Mucosa of rectum (tissue), 2 donors: ENCODE measurements around the gene SCNN1A.

Experiments used
- H3K27ac ChIP-seq, 2 donors: one replicate each; pipeline ENCODE4 v1.7.0; 2013; ENCODE audit warnings: inconsistent platforms in 2 of 2, low read depth in 2 of 2, low read length in 2 of 2
- H3K27me3 ChIP-seq, 2 donors: one replicate each; pipeline ENCODE4 v1.7.0; 2013; ENCODE audit warnings: low read length in 2 of 2; ENCODE audit not compliant: control insufficient read depth in 2 of 2, insufficient read depth in 2 of 2
- H3K36me3 ChIP-seq, 2 donors: one replicate each; pipeline ENCODE4 v1.7.0; 2013; ENCODE audit warnings: low read length in 2 of 2; ENCODE audit not compliant: control insufficient read depth in 2 of 2, insufficient read depth in 2 of 2
- H3K4me1 ChIP-seq, 2 donors: one replicate each; pipeline ENCODE4 v1.7.0; 2013; ENCODE audit warnings: low read length in 2 of 2, mild to moderate bottlenecking in 1 of 2; ENCODE audit not compliant: control insufficient read depth in 2 of 2, insufficient read depth in 2 of 2
- H3K4me3 ChIP-seq, 2 donors: one replicate each; pipeline ENCODE4 v1.7.0; 2013; ENCODE audit warnings: low read length in 2 of 2
- H3K9ac ChIP-seq, 2 donors: one replicate each; pipeline ENCODE4 v1.7.0; 2013; ENCODE audit warnings: low read length in 2 of 2, low read depth in 1 of 2, mild to moderate bottlenecking in 1 of 2
- H3K9me3 ChIP-seq, 2 donors: one replicate each; pipeline ENCODE4 v1.7.0; 2013; ENCODE audit warnings: low read length in 2 of 2; ENCODE audit not compliant: control insufficient read depth in 2 of 2
- donor health status: healthy.
- donor health status: Normal muscosa, but diverticular disease.

The SCNN1A gene

DNA sequence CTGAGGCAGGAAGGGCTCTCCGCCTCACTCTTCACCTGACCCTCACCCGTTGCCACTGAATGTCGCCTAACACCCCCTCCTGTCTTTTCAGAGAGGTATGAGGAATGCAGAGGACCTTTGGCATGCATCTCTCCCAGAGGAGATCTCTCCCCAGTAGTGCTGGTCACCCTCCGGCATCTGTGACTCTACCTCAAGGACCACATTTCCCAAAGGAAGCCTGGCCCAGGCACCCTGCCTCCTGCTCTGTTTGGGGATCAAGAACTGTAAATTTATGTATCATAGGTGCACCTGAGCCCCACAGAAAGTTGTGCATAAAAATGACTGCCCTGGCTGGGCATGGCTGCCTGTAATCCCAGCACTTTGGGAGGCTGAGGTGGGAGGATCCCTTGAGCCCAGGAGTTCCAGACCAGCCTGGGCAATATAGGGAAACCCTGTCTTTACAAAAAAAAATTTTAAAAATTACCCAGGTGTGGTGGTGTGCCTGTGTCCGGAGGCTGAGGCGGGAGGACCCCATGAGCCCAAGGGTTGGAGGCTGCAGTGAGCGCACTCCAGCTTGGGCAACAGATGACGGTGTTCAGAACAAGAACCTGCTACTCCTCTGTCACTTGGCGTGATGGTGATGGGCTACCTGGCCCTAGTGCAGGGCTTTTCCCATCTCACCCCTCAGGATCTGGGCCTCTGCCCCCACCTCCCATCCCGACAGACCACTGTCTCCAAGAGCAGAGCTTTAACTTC, 47.2 kb downstream of the SCNN1A start:
- no peak overlapping the region for H3K4me3 ChIP-seq
- H3K27ac ChIP-seq: no peak overlapping the region
- H3K9ac ChIP-seq: no peak overlapping the region
- peaks cover 18 to 21% of the 10 kb centered on the region in 2 donors for H3K4me1 ChIP-seq
- no peaks in the 10 kb centered on the region for H3K9me3 ChIP-seq
- peaks cover 48 to 51% of the 10 kb centered on the region in 2 donors for H3K36me3 ChIP-seq
- no peaks in the 10 kb centered on the region for H3K27me3 ChIP-seq

DNA sequence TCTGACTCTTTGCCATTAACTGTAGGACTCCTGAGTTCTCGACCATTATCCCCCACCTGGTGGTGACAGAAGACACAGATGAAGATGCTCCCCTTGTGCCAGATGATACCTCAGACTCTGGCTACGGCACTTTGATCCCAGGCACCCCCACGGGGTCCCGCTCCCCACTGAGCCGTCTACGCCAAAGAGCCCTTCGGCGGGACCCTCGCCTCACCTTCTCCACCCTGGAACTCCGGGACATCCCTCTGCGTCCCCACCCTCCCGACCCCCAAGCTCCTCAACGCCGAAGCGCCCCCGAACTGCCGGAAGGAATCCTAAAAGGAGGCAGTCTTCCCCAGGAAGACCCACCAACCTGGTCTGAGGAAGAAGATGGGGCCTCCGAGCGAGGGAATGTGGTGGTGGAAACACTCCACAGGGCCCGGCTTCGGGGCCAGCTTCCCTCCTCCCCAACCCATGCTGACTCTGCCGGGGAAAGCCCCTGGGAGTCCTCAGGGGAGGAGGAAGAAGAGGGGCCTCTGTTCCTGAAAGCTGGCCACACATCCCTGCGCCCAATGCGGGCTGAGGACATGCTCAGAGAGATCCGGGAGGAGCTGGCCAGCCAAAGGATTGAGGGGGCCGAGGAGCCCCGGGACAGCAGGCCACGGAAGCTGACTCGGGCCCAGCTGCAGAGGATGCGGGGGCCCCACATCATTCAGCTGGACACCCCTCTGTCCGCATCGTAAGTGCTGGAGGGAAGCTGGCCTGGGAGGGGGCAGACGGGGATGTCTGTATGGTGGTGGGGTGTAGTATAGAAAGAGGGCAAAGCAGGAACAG, 47.9 kb downstream of the SCNN1A start:
- H3K9me3 ChIP-seq: no peaks in the 10 kb centered on the region
- peaks cover 20 to 21% of the 10 kb centered on the region in 2 donors for H3K4me1 ChIP-seq
- H3K9ac ChIP-seq: no peak overlapping the region
- peaks cover 41 to 45% of the 10 kb centered on the region in 2 donors for H3K36me3 ChIP-seq
- peak overlapping the region in 1 of 2 donors; percentile 4 for H3K27ac ChIP-seq
- H3K27me3 ChIP-seq: no peaks in the 10 kb centered on the region
- no peak overlapping the region for H3K4me3 ChIP-seq

DNA sequence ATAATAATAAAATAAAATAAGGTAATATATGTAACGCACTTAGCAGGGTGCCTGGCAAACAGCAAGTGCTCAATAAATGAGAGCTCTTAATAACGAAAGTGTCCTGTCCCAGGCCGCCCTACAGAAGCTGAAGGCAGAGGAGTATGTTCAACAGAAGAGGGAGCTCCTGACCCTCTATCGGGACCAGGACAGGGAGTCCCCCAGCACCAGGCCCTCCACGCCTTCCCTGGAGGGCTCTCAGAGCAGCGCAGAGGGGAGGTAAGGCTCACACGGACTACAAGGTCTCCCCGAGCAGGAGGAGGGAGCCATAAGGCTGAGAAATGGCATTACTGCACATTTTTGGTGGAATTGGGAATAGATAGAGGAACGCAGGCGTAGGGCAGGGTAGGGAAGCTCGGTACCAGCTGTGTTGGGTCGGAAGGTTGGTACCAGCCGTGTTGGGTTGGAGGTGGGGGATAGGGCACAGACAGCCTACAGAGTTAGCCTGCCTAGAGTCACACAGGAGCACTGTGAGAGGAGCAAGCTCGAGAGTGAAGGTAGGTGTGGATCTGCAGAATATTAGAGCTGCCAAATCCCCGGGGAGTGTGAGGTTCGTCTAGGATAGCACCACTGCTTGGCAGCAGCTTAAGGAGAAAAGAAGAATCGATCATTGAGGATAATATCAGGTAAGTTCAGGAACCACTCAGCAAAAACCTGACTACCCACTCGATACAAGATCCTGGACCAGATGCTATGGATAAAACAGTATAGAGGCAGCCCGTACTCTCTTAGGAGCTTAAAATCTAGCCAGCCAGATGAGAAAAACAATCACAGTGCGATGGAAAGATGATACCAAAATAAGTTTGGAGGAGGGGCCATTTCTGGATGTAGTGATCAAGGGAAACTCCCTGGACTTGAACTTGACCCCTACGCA, 48.8 kb downstream of the SCNN1A start:
- Histone ChIP-seq H3K27me3 (no peaks in the 10 kb centered on the region), H3K4me3 (no peak overlapping the region), H3K9me3 (no peaks in the 10 kb centered on the region), H3K36me3 (peaks cover 37 to 39% of the 10 kb centered on the region in 2 donors), H3K27ac (peak overlapping the region in 1 of 2 donors; percentile 24), H3K9ac (no peak overlapping the region), H3K4me1 (peaks cover 16 to 20% of the 10 kb centered on the region in 2 donors)

GRCh38 chr12:6324936-6325750, 50.2 kb downstream of the SCNN1A start:
- peaks cover 27 to 32% of the 10 kb centered on the region in 2 donors for H3K36me3 ChIP-seq
- H3K9me3 ChIP-seq: no peaks in the 10 kb centered on the region
- no peak overlapping the region for H3K9ac ChIP-seq
- H3K27me3 ChIP-seq: no peaks in the 10 kb centered on the region
- peaks cover 16 to 20% of the 10 kb centered on the region in 2 donors for H3K4me1 ChIP-seq
- H3K27ac ChIP-seq: no peak overlapping the region
- no peak overlapping the region for H3K4me3 ChIP-seq

DNA sequence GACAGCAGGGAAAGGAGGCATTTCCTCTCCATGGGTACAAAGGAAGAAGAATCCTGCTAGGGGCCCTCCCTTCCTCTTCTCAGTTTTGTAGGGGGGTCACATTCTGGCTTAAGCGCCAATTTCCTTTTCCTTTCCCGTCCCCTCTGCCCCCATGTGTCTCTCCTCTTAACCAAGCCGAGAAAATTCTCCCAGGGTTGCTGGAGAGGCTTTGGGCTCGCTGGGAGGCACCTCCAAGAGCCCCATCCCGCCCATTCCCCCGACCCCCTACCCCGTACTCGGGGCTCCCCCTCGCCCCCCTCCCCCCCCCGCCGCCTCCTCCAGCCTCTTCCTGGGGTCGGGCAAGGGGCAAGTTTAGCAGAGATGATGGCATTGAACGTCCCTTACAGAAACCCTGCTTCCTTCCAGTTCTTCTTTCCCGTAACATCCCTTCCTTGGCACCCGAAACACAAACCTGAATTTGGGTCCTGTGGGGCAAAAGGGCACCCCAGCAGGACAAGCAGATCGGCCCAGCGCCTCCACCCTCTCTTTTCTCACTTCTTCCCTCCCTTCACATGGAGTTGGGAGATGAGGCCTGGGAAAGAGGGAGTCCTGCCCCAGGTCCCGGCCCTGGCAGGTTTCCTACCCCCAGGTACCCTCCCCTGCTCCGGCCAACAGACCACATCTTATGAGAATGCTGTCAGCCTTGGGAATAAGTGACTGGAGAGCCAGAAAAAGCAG, 51.2 kb downstream of the SCNN1A start:
- no peak overlapping the region for H3K4me3 ChIP-seq
- peaks cover 26 to 29% of the 10 kb centered on the region in 2 donors for H3K36me3 ChIP-seq
- H3K9ac ChIP-seq: peak overlapping the region; percentile 24 to 34
- no peaks in the 10 kb centered on the region for H3K9me3 ChIP-seq
- H3K27ac ChIP-seq: peak overlapping the region; percentile 51 to 69
- peaks cover 16 to 20% of the 10 kb centered on the region in 2 donors for H3K4me1 ChIP-seq
- no peaks in the 10 kb centered on the region for H3K27me3 ChIP-seq

DNA sequence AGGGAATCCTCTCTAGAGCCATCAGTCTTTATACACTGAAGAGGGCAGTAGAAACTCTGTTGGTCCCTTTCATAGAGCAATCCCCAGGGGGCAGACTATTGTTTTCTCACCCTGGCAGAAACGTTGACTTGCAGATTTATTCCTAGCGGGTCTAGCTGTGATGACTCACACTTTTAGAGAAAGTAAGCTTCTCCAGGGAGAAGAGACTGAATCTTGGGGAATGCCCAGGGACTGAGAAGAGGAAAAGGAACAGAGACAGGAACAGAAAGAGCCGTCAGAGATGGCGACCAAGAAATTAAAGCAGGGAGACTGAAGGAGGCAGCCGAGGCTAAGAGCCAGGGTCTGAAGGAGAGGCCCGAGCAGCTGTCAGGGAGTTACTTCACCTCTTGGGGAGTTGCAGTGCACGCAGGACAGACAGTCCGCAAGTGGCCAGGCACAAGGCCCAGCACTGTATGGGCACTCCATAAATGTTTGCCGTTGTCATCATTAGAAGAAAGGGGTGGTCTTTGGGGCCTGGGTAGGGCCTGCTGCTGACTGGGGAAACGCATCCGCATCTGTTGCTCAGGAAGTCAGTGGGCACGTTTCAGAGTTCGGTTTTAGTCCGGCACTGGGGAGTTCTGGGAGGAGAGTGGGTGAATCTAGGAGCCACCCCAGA, 51.9 kb downstream of the SCNN1A start:
- no peaks in the 10 kb centered on the region for H3K9me3 ChIP-seq
- peak overlapping the region; percentile 51 to 69 for H3K27ac ChIP-seq
- peak overlapping the region; percentile 24 to 34 for H3K9ac ChIP-seq
- H3K36me3 ChIP-seq: peaks cover 21 to 28% of the 10 kb centered on the region in 2 donors
- H3K27me3 ChIP-seq: no peaks in the 10 kb centered on the region
- peaks cover 16 to 20% of the 10 kb centered on the region in 2 donors for H3K4me1 ChIP-seq
- peak overlapping the region; percentile 17 to 35 for H3K4me3 ChIP-seq

GRCh38 chr12:6322969-6323339, 52.4 kb downstream of the SCNN1A start:
- Histone ChIP-seq H3K36me3 (peaks cover 21 to 28% of the 10 kb centered on the region in 2 donors), H3K9me3 (no peaks in the 10 kb centered on the region), H3K9ac (no peak overlapping the region), H3K27ac (peak overlapping the region in 1 of 2 donors; percentile 51), H3K4me3 (no peak overlapping the region), H3K27me3 (no peaks in the 10 kb centered on the region), H3K4me1 (peaks cover 16 to 22% of the 10 kb centered on the region in 2 donors)

DNA sequence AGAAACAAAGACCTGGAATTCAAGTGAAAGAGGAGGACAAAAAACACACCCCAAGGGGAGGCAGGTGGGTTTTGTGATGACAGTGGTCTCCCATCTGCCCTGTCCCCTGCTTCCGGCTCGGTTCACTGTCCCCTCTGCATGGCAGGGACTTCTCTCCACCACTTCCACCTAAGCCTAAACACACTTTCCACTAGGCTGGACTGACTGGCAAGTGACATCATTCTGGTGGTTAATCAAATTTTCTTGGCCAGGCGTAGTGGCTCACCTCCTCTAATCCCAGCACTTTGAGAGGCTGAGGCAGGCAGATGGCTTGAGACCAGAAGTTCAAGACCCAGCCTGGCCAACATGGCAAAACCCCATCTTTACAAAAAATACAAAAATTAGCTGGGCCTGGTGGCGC, 53.0 kb downstream of the SCNN1A start:
- H3K36me3 ChIP-seq: peaks cover 19 to 31% of the 10 kb centered on the region in 2 donors
- H3K4me3 ChIP-seq: no peak overlapping the region
- H3K4me1 ChIP-seq: peaks cover 16 to 18% of the 10 kb centered on the region in 2 donors
- no peaks in the 10 kb centered on the region for H3K9me3 ChIP-seq
- H3K27me3 ChIP-seq: no peaks in the 10 kb centered on the region
- no peak overlapping the region for H3K27ac ChIP-seq
- no peak overlapping the region for H3K9ac ChIP-seq
